SKM-1 treated with dmso at 0.1 percent for 144 hours (cell line): ENCODE data around the gene CNNM3.
A peak's percentile ranks its signal among the peaks of the same experiment; 100 is the strongest.

Experiments used
- DNase-seq: peaks from one replicate; lab custom pipeline; 2025; ENCODE audit not compliant: unreplicated experiment; lab: John Stamatoyannopoulos, UW

CNNM3 gene

GRCh38 chr2:96838345-96839292 lies 22.6 kb downstream of the CNNM3 start:
- no peak for DNase-seq

GRCh38 chr2:96839293-96839874 lies 23.3 kb downstream of the CNNM3 start:
- no peak for DNase-seq

- DNase-seq, result no peak
Observed at GRCh38 chr2:96839875-96840850, 24.1 kb downstream of the CNNM3 start.

- DNase-seq, result no peak
Observed at GRCh38 chr2:96841701-96842495, 25.8 kb downstream of the CNNM3 start.

- no peak for DNase-seq
Observed at GRCh38 chr2:96842600-96842999, 26.5 kb downstream of the CNNM3 start.

GRCh38 chr2:96843538-96844268 lies 27.6 kb downstream of the CNNM3 start, which contains the start of gene ANKRD23:
Gene ANKRD23 (minus strand): TSS chr2:96844021. CDS start chr2:96843992, 29 bp downstream.
- DNase-seq, result no peak

- DNase-seq, result no peak
Observed at GRCh38 chr2:96844405-96844808, 28.3 kb downstream of the CNNM3 start.

GRCh38 chr2:96846825-96847224 lies 30.8 kb downstream of the CNNM3 start:
- DNase-seq, result no peak

- no peak for DNase-seq
Observed at GRCh38 chr2:96847586-96847985, 31.5 kb downstream of the CNNM3 start.

GRCh38 chr2:96848264-96848663 lies 32.2 kb downstream of the CNNM3 start:
- DNase-seq, result no peak

- DNase-seq, result no peak
Observed at GRCh38 chr2:96852667-96853066, 36.6 kb downstream of the CNNM3 start.

GRCh38 chr2:96853321-96853720 lies 37.3 kb downstream of the CNNM3 start:
- no peak for DNase-seq

GRCh38 chr2:96856776-96857666 lies 41.0 kb downstream of the CNNM3 start:
- DNase-seq, result no peak

- peak; percentile 96 for DNase-seq
Observed at GRCh38 chr2:96857667-96858372, 41.8 kb downstream of the CNNM3 start, which contains the start of gene ANKRD39. Gene ANKRD39 (minus strand): TSS chr2:96858016. CDS start chr2:96857987, 29 bp downstream.

GRCh38 chr2:96859099-96859649 lies 43.1 kb downstream of the CNNM3 start:
- DNase-seq, result no peak

GRCh38 chr2:96859681-96860064 lies 43.6 kb downstream of the CNNM3 start:
- DNase-seq, result no peak
